ENCODE measurements around the gene COPB2. TPM values are rescaled to one million over a fixed set of nuclear protein-coding genes. Genes with fewer than 3 reads are reported as not detected.

Gene COPB2
- total RNA-seq: 217 and 314 TPM in 2 replicates

DNA sequence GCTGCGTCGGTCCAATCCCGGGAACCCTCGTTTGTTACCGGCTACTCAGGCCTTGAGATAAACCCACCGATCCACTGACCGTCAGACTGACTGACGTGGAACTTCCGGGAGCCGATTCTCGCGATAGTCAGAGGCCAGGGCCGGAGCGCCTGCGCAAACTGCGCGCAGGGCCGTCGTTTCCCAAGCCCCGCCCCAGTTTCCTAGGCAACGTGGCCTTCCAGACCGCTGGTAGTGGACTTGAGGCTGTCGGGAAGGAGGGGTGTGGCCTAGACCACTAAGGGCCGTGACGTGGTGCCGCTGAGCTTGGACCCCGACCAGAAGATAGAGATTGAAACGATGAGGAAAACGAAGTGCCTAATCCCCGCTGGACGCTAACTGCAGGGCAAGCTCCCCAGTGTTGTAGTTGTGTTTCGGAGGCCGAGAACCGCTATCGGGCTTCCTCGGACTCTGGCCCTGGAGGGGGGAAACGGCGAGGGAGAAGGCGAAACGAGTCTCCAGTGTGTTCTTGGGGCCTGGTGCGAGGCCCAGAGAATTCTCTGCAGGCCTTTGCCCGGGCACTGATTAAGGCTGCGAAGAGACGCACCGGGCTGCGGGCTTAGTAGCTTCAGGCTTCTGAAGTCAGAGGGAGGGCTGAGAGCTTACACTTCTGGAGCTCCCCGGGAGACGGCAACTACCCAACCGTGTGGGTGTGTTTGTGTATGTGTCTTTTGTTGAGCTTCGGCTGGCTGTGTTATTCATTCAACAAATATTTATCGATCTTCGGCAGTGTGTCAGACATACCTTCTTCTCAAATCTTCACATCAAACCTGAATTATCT lies at the start of gene COPB2:
COPB2 (minus strand) TSS at position 96 of the 817 bp plus-strand sequence. CDS start 97 bp downstream, outside the sequence.
- TF ChIP-seq, protein P1, sequence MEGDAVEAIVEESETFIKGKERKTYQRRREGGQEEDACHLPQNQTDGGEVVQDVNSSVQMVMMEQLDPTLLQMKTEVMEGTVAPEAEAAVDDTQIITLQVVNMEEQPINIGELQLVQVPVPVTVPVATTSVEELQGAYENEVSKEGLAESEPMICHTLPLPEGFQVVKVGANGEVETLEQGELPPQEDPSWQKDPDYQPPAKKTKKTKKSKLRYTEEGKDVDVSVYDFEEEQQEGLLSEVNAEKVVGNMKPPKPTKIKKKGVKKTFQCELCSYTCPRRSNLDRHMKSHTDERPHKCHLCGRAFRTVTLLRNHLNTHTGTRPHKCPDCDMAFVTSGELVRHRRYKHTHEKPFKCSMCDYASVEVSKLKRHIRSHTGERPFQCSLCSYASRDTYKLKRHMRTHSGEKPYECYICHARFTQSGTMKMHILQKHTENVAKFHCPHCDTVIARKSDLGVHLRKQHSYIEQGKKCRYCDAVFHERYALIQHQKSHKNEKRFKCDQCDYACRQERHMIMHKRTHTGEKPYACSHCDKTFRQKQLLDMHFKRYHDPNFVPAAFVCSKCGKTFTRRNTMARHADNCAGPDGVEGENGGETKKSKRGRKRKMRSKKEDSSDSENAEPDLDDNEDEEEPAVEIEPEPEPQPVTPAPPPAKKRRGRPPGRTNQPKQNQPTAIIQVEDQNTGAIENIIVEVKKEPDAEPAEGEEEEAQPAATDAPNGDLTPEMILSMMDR (IDR thresholded peaks at IDR 0.05; ENCODE audit: insufficient read depth, low read depth, low read length): no peak
- peak; percentile 100 for DNase-seq (ENCODE audit: low read depth)
- peak within 1 kb of the TSS; percentile 98 for H3K4me3 ChIP-seq (ENCODE audit: low read depth, low read length)

DNA sequence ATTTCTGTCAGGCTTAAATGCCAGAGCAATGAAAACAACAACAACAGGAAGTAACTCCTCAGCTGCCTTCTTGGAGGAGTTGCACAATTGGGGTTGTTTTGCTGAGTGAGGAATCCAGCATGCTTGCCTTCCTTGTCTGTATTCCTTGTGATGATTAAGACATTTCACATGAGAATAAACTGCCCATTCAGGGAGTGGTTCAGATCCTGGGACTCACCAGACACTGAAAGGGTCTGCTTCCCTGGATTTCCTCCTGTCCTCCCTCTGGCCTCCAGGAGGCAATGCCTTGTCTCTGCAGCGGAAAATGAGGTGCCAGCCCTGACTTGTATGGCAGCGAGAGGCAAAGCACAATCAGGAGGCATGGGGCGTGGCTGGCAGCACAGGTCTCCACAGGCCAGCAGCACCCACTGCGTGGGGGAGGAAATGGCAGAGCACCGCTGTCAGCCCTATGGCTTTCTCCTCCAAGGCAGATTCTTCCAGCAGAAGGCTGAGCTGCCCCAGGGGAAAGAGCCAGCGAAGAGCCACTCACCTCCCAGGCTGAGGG lies 45.4 kb upstream of the COPB2 start:
- peak; percentile 91 for DNase-seq (ENCODE audit: low read depth)
- H3K4me3 ChIP-seq (ENCODE audit: low read depth, low read length): no peak overlapping the region
- TF ChIP-seq, protein P1 (IDR thresholded peaks at IDR 0.05; ENCODE audit: insufficient read depth, low read depth, low read length): no peak

DNA sequence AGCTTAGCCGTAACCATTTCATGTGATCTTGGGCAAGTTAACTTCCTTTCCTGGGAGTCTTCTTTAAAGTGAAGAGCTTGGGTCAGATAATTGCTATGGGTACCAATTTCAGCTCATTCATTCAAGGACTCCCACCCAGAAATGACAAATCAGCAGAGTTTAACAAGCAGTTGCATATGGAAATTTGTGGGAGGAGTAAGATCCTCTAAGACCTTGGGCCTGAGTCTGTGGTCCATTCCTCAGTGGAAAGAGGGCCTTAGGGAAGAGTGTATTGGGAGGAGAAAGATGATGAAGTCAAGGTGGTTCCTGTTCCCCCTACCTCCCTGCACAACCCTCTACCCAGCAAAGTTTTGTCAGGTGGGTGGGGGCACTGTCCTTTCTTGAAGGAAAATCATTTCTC lies 44.8 kb upstream of the COPB2 start:
- H3K4me3 ChIP-seq (ENCODE audit: low read depth, low read length): no peak overlapping the region
- TF ChIP-seq, protein P1 (IDR thresholded peaks at IDR 0.05; ENCODE audit: insufficient read depth, low read depth, low read length): no peak
- no peak for DNase-seq (ENCODE audit: low read depth)

DNA sequence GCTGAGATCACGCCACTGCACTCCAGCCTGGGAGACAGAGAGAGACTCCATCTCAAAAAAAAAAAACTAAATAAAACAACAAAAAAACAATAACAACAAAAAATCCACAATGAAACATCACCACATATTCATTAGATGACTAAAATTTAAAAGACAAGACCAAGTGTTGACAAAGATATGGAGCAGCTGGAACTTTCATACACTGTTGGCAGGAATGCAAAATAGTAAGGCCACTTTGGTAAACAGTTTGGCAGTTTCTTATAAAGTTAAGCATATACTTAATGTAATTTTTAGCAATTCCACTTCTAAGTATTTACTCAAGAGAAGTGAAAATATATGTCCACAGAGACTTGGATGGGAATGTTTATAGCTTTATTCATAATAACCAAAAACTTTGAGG lies 43.6 kb upstream of the COPB2 start:
- no peak overlapping the region for H3K4me3 ChIP-seq (ENCODE audit: low read depth, low read length)
- DNase-seq (ENCODE audit: low read depth): no peak
- TF ChIP-seq, protein P1 (IDR thresholded peaks at IDR 0.05; ENCODE audit: insufficient read depth, low read depth, low read length): no peak

- H3K4me3 ChIP-seq (ENCODE audit: low read depth, low read length): no peak overlapping the region
- DNase-seq (ENCODE audit: low read depth): no peak
- TF ChIP-seq, protein P1 (IDR thresholded peaks at IDR 0.05; ENCODE audit: insufficient read depth, low read depth, low read length): no peak
These were observed 41.0 kb upstream of the COPB2 start for GRCh38 chr3:139430493-139430892.

DNA sequence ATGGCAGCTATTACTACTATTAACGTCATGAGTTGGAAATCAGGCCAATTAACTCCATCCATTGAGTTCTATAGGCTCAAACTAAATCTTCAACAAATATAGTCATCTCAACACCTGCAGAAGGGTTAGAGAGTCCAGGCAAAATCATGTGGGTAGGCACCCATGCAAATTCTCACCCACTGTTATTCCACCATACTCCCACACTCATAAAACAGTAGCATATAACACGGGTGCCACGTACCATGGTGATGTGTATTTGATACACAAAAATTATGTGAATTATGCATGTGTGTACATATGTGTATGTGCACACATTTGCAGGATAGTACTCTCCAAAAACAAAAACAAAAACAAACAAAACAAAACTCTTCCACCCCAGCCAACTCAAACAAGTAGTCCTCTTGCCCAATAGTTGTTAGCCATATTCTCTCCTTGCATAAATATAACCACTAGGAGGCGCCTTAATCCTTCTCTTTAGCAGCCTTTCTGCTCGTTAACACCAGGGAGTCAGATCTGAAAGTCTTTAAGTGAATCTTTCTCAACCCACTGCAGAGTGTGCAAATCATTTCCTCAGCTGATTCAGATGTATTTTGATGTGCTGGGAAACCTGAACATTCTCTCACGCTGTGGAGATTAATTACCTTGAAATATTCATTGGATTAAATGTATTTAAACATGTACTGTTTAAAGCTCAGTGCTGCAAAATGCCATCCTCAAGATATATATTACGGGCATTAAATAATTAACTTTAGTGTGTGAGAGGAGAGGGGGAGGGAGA lies 38.0 kb upstream of the COPB2 start:
- DNase-seq (ENCODE audit: low read depth): peak; percentile 83
- no peak overlapping the region for H3K4me3 ChIP-seq (ENCODE audit: low read depth, low read length)
- TF ChIP-seq, protein P1 (IDR thresholded peaks at IDR 0.05; ENCODE audit: insufficient read depth, low read depth, low read length): peak; percentile 83

All from fibroblast of villous mesenchyme (primary cell).